ENCODE data around the gene PCGF3.

DNA sequence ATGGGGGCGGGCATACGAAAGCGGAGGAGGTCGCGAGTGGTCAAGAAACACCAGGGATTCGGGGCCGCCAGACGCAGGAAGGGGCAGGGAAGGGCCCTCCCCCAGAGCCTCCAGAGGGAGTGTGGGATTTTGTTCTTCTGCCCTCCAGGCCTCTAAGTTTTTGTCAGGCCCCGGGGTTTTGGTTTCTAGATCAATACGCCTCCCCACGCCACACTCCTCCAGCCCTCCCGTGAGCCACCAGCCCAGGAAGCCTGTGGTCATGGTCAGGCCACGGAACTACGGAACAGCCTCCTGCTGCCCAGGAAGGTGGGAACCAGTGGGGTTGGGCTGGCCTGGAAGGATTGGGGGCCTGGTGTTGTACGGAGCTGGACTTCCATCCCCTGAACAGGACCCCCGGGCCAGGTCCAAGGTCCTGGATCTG, 81.9 kb downstream of the PCGF3 start:
- no peak for TF ChIP-seq EZH2 (IDR thresholded peaks at IDR 0.05; ENCODE audit: borderline replicate concordance, low read depth, low read length, poor library complexity, severe bottlenecking)
- TF ChIP-seq, protein P1, sequence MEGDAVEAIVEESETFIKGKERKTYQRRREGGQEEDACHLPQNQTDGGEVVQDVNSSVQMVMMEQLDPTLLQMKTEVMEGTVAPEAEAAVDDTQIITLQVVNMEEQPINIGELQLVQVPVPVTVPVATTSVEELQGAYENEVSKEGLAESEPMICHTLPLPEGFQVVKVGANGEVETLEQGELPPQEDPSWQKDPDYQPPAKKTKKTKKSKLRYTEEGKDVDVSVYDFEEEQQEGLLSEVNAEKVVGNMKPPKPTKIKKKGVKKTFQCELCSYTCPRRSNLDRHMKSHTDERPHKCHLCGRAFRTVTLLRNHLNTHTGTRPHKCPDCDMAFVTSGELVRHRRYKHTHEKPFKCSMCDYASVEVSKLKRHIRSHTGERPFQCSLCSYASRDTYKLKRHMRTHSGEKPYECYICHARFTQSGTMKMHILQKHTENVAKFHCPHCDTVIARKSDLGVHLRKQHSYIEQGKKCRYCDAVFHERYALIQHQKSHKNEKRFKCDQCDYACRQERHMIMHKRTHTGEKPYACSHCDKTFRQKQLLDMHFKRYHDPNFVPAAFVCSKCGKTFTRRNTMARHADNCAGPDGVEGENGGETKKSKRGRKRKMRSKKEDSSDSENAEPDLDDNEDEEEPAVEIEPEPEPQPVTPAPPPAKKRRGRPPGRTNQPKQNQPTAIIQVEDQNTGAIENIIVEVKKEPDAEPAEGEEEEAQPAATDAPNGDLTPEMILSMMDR (conservative IDR thresholded peaks at IDR 0.05; ENCODE audit: low read depth, low read length): no peak

Data from A673 (cell line).